CD4-positive, alpha-beta T cell (primary cell): Measurements from ENCODE around the gene IL9. TPM values are rescaled to one million over a fixed set of nuclear protein-coding genes. Genes with fewer than 3 reads are reported as not detected.

Experiments used
- ATAC-seq: fragments of 200-7000 bp; cut with Tn5 transposase; one replicate; pipeline ENCODE4 v1.10.0; 2022; ENCODE audit warnings: mild to moderate bottlenecking; ENCODE audit not compliant: poor library complexity
- CTCF ChIA-PET: fragments of 350-600 bp; sonication (Branson Sonifier 250); formaldehyde crosslinking; loops from one replicate; lab custom pipeline; 2021; ENCODE audit warnings: antibody characterized with exemption, inconsistent platforms; lab: Charles Lee
- POLR2A ChIA-PET: fragments of 350-600 bp; sonication (Branson Sonifier 250); formaldehyde crosslinking; loops from one replicate; lab custom pipeline; 2021; ENCODE audit warnings: antibody characterized with exemption, inconsistent platforms; lab: Charles Lee
- DNase-seq, 14 experiments: peaks; one replicate each; pipeline ENCODE4 v3.0.0-alpha.2; 2013 to 2020; ENCODE audit warnings: mixed read lengths in 2 of 14
- H3K27ac ChIP-seq, 2 donors: one replicate each; pipeline versions ENCODE4 v1.5.1 to v1.7.0; 2013; ENCODE audit warnings: low read length in 2 of 2, low read depth in 1 of 2, mild to moderate bottlenecking in 1 of 2
- H3K27me3 ChIP-seq, 2 experiments: 1 replicate in 1 of 2; 2 replicates in 1 of 2; pipeline versions ENCODE4 v1.6.1 to v1.7.0; 2013; ENCODE audit warnings: low read length in 2 of 2, control low read depth in 1 of 2, mild to moderate bottlenecking in 1 of 2, moderate library complexity in 1 of 2; ENCODE audit not compliant: insufficient read depth in 2 of 2, control insufficient read depth in 1 of 2
- H3K36me3 ChIP-seq: one replicate; pipeline ENCODE4 v1.6.1; 2013; ENCODE audit warnings: low read length, control low read depth; ENCODE audit not compliant: insufficient read depth
- H3K4me1 ChIP-seq: one replicate; pipeline ENCODE4 v1.6.1; 2013; ENCODE audit warnings: low read length, control low read depth; ENCODE audit not compliant: insufficient read depth
- H3K4me3 ChIP-seq: one replicate; pipeline ENCODE4 v1.5.1; 2013; ENCODE audit warnings: mild to moderate bottlenecking, low read length, moderate library complexity
- H3K9me3 ChIP-seq, 2 experiments: 1 replicate in 1 of 2; 2 replicates in 1 of 2; pipeline versions ENCODE4 v1.6.1 to v1.7.0; 2013; ENCODE audit warnings: low read length in 2 of 2, mild to moderate bottlenecking in 2 of 2, control low read depth in 1 of 2, moderate library complexity in 1 of 2; ENCODE audit not compliant: control insufficient read depth in 1 of 2, insufficient read depth in 1 of 2
- H3K27ac Mint-ChIP-seq: one replicate; pipeline ENCODE4 v1.8.0; 2020; ENCODE audit warnings: mixed read lengths
- H3K27me3 Mint-ChIP-seq: one replicate; pipeline ENCODE4 v1.8.0; 2021; ENCODE audit warnings: mixed read lengths
- H3K36me3 Mint-ChIP-seq: one replicate; pipeline ENCODE4 v1.8.0; 2021; ENCODE audit warnings: low read depth, mixed read lengths
- H3K4me1 Mint-ChIP-seq: one replicate; pipeline ENCODE4 v1.8.0; 2021; ENCODE audit warnings: low read depth, mixed read lengths
- H3K4me3 Mint-ChIP-seq: one replicate; pipeline ENCODE4 v1.8.0; 2020; ENCODE audit warnings: mild to moderate bottlenecking, mixed read lengths
- H3K9me3 Mint-ChIP-seq: one replicate; pipeline ENCODE4 v1.8.0; 2020; ENCODE audit warnings: mixed read lengths
- CTCF ChIP-seq: fragments of 200-600 bp; IDR thresholded peaks from one replicate; pipeline ENCODE4 v1.8.0; 2022; ENCODE audit warnings: antibody characterized with exemption, mild to moderate bottlenecking
- intact Hi-C, 2 experiments: fragments of 100-400 bp; cut with DNase I in 1 of 2; cut with micrococcal nuclease in 1 of 2; formaldehyde crosslinking; loops; one replicate each; pipeline versions ENCODE4 v1.15.1 to v1.9.0; 2023 to 2025; cut with DNase I, micrococcal nuclease
- total RNA-seq, 174 experiments: library from RNA in 2 of 174; stranded (reverse) in 2 of 174; gene quantifications; one replicate each; pipeline ENCODE4 v1.2.3 and lab custom pipeline; 2021 to 2026

IL9 gene
- total RNA-seq, 2 experiments from 2014 or later = not detected

- CTCF ChIA-PET = no interaction called here
- TF ChIP-seq CTCF = no peak
- no peaks in the 10 kb centered on the region for H3K9me3 ChIP-seq
- POLR2A ChIA-PET = no interaction called here
- no peak overlapping the region for H3K27ac ChIP-seq
- no peaks in the 10 kb centered on the region for H3K4me1 ChIP-seq
- no peaks in the 10 kb centered on the region for H3K36me3 ChIP-seq
- H3K4me3 Mint-ChIP-seq = no peak overlapping the region
- no peak overlapping the region for H3K27ac Mint-ChIP-seq
- ATAC-seq (no peak), DNase-seq (no peak)
- H3K27me3 Mint-ChIP-seq = peaks cover 51% of the 10 kb centered on the region
- intact Hi-C loops = no loop called here
- no peak overlapping the region for H3K4me3 ChIP-seq
- peaks cover 4 to 8% of the 10 kb centered on the region in 2 experiments for H3K27me3 ChIP-seq
- H3K36me3 Mint-ChIP-seq = no peaks in the 10 kb centered on the region
- no peaks in the 10 kb centered on the region for H3K9me3 Mint-ChIP-seq
- H3K4me1 Mint-ChIP-seq = no peaks in the 10 kb centered on the region
Observed at GRCh38 chr5:135915466-135916001, 19.9 kb upstream of the IL9 start.

- H3K27me3 ChIP-seq = peaks cover 0 to 8% of the 10 kb centered on the region in 2 experiments
- Mint-ChIP-seq H3K4me3 (no peak overlapping the region), H3K36me3 (no peaks in the 10 kb centered on the region), H3K27me3 (peaks cover 66% of the 10 kb centered on the region), H3K9me3 (no peaks in the 10 kb centered on the region), H3K27ac (no peak overlapping the region), H3K4me1 (no peaks in the 10 kb centered on the region)
- intact Hi-C loops = no loop called here
- DNase-seq (peak in 1 of 14 experiments; percentile 8), ATAC-seq (no peak)
- no peaks in the 10 kb centered on the region for H3K36me3 ChIP-seq
- POLR2A ChIA-PET = no interaction called here
- no peaks in the 10 kb centered on the region for H3K9me3 ChIP-seq
- no peaks in the 10 kb centered on the region for H3K4me1 ChIP-seq
- no peak for TF ChIP-seq CTCF
- CTCF ChIA-PET = no interaction called here
- H3K27ac ChIP-seq = no peak overlapping the region
- no peak overlapping the region for H3K4me3 ChIP-seq
Observed at GRCh38 chr5:135913713-135914626, 18.3 kb upstream of the IL9 start.

GRCh38 chr5:135905144-135905543 is 9.5 kb upstream of the IL9 start:
- Histone ChIP-seq H3K9me3 (no peaks in the 10 kb centered on the region), H3K27me3 (peaks cover 0 to 4% of the 10 kb centered on the region in 2 experiments), H3K27ac (no peak overlapping the region), H3K4me1 (no peaks in the 10 kb centered on the region), H3K36me3 (no peaks in the 10 kb centered on the region), H3K4me3 (no peak overlapping the region)
- H3K4me3 Mint-ChIP-seq = no peak overlapping the region
- no peaks in the 10 kb centered on the region for H3K4me1 Mint-ChIP-seq
- ATAC-seq (no peak), DNase-seq (no peak)
- no peaks in the 10 kb centered on the region for H3K9me3 Mint-ChIP-seq
- ChIA-PET CTCF (no interaction called here), POLR2A (no interaction called here)
- no peak for TF ChIP-seq CTCF
- H3K36me3 Mint-ChIP-seq = no peaks in the 10 kb centered on the region
- H3K27me3 Mint-ChIP-seq = peaks cover 47% of the 10 kb centered on the region
- intact Hi-C loops = no loop called here
- no peak overlapping the region for H3K27ac Mint-ChIP-seq
